RCC 7860 (cell line): Measurements from ENCODE around the gene TECPR1.

Experiments
- DNase-seq: peaks from one replicate; pipeline ENCODE4 v3.0.0-alpha.2; 2015; ENCODE audit warnings: low spot score
- FAIRE-seq: peaks from 2 replicates; lab custom pipeline; 2012; peaks lifted over from hg19 to GRCh38; lab: Jason Lieb, UNC

The TECPR1 gene

GRCh38 chr7:98211676-98212531, 40.1 kb downstream of the TECPR1 start:
- FAIRE-seq (no peak), DNase-seq (no peak)

- DNase-seq, result no peak
- FAIRE-seq, result no peak
Measured at GRCh38 chr7:98211221-98211675, 40.8 kb downstream of the TECPR1 start, which contains the start of gene BHLHA15. TSS of gene BHLHA15 (plus strand) at chr7:98211439. CDS start at chr7:98212310, 871 bp downstream.

GRCh38 chr7:98210513-98211220, 41.4 kb downstream of the TECPR1 start:
- DNase-seq (no peak), FAIRE-seq (no peak)

- FAIRE-seq (no peak), DNase-seq (no peak)
Measured at GRCh38 chr7:98209166-98209920, 42.7 kb downstream of the TECPR1 start.

- no peak for DNase-seq
- FAIRE-seq, result no peak
Measured at GRCh38 chr7:98206451-98207330, 45.3 kb downstream of the TECPR1 start.

- no peak for DNase-seq
- FAIRE-seq, result no peak
Measured at GRCh38 chr7:98205162-98205845, 46.7 kb downstream of the TECPR1 start.

GRCh38 chr7:98204670-98205069, 47.4 kb downstream of the TECPR1 start:
- no peak for FAIRE-seq
- DNase-seq, result no peak

GRCh38 chr7:98203964-98204605, 47.9 kb downstream of the TECPR1 start:
- DNase-seq, result no peak

GRCh38 chr7:98203261-98203963, 48.6 kb downstream of the TECPR1 start:
- no peak for FAIRE-seq

More at GRCh38 chr7:98203964-98204605, 47.9 kb downstream of the TECPR1 start:
- FAIRE-seq, result no peak

GRCh38 chr7:98202367-98203195, 49.5 kb downstream of the TECPR1 start:
- FAIRE-seq (no peak), DNase-seq (no peak)

More at GRCh38 chr7:98203261-98203963, 48.6 kb downstream of the TECPR1 start:
- no peak for DNase-seq

GRCh38 chr7:98200364-98200763, 51.7 kb downstream of the TECPR1 start:
- DNase-seq (no peak), FAIRE-seq (no peak)

GRCh38 chr7:98199131-98199530, 52.9 kb downstream of the TECPR1 start:
- DNase-seq, result no peak
- no peak for FAIRE-seq

GRCh38 chr7:98196706-98197605, 55.1 kb downstream of the TECPR1 start:
- no peak for DNase-seq
- no peak for FAIRE-seq

- FAIRE-seq (no peak), DNase-seq (no peak)
Measured at GRCh38 chr7:98194672-98195457, 57.2 kb downstream of the TECPR1 start.

GRCh38 chr7:98194186-98194585, 57.8 kb downstream of the TECPR1 start:
- DNase-seq (no peak), FAIRE-seq (no peak)
